DND-41 (cell line): ENCODE results near the gene MR1.
A peak's percentile ranks its signal among the peaks of the same experiment; 100 is the strongest.

Source experiments
- ATAC-seq: fragments of 200-7000 bp; cut with Tn5 transposase; 3 replicates; pipeline ENCODE4 v1.9.1; 2021; ENCODE audit warnings: low read depth; ENCODE audit not compliant: insufficient read depth
- DNase-seq: peaks from one replicate; pipeline ENCODE4 v3.0.0-alpha.2; 2020
- H2AFZ ChIP-seq: 2 replicates; pipeline ENCODE4 v1.6.0; 2012; ENCODE audit warnings: low read depth, low read length
- H3K27ac ChIP-seq: 2 replicates; pipeline ENCODE4 v1.5.1; 2012; ENCODE audit warnings: low read length, inconsistent platforms
- H3K27me3 ChIP-seq: fragments of 200-600 bp; sonication (generic); 2 replicates; pipeline ENCODE4 v1.6.0; 2012; ENCODE audit warnings: low read length, mild to moderate bottlenecking, inconsistent platforms; ENCODE audit not compliant: insufficient read depth, poor library complexity
- H3K36me3 ChIP-seq: 2 replicates; pipeline ENCODE4 v1.5.1; 2012; ENCODE audit warnings: low read length, inconsistent platforms; ENCODE audit not compliant: insufficient read depth
- H3K4me1 ChIP-seq: 2 replicates; pipeline ENCODE4 v1.5.1; 2012; ENCODE audit warnings: mild to moderate bottlenecking, low read length; ENCODE audit not compliant: insufficient read depth
- H3K4me2 ChIP-seq: 2 replicates; pipeline ENCODE4 v1.6.0; 2012; ENCODE audit warnings: mild to moderate bottlenecking, moderate library complexity, low read length, inconsistent platforms; ENCODE audit not compliant: insufficient read depth
- H3K4me3 ChIP-seq, 2 experiments: fragments of 200-600 bp in 1 of 2; shearing (Covaris generic) in 1 of 2; 2 replicates each; pipeline ENCODE4 v1.5.1; 2012 to 2016; ENCODE audit warnings: inconsistent platforms in 2 of 2, low read length in 2 of 2, mild to moderate bottlenecking in 2 of 2, low read depth in 1 of 2, moderate library complexity in 1 of 2
- H3K79me2 ChIP-seq: 2 replicates; pipeline ENCODE4 v1.6.0; 2012; ENCODE audit warnings: low read length, inconsistent platforms; ENCODE audit not compliant: insufficient read depth
- H3K9ac ChIP-seq: 2 replicates; pipeline ENCODE4 v1.6.0; 2012; ENCODE audit warnings: low read depth, mild to moderate bottlenecking, inconsistent platforms, low read length, moderate library complexity
- H3K9me3 ChIP-seq: 2 replicates; pipeline ENCODE4 v1.5.1; 2012; ENCODE audit warnings: low read length, moderate library complexity, mild to moderate bottlenecking, inconsistent platforms; ENCODE audit not compliant: insufficient read depth, severe bottlenecking
- H4K20me1 ChIP-seq: 2 replicates; pipeline ENCODE4 v1.6.0; 2012; ENCODE audit warnings: low read length; ENCODE audit not compliant: insufficient read depth
- CTCF ChIP-seq: IDR thresholded peaks from 2 replicates; pipeline ENCODE4 v1.5.1; 2012; ENCODE audit warnings: borderline replicate concordance, low read length, moderate library complexity, mild to moderate bottlenecking; ENCODE audit not compliant: poor library complexity, severe bottlenecking; ENCODE audit errors: extremely low read depth
- EZH2 ChIP-seq: IDR thresholded peaks from 3 replicates; pipeline ENCODE4 v1.6.1; 2012; ENCODE audit warnings: borderline replicate concordance, low read depth, mild to moderate bottlenecking, moderate library complexity, low read length, inconsistent platforms; ENCODE audit not compliant: severe bottlenecking

The MR1 gene

GRCh38 chr1:181023265-181024057 is 10.3 kb upstream of the MR1 start:
- Histone ChIP-seq H3K36me3 (peaks cover 17% of the 10 kb centered on the region), H4K20me1 (peaks cover 21% of the 10 kb centered on the region; the same call in 1 of the 2 replicates), H3K27me3 (no peaks in the 10 kb centered on the region), H3K9me3 (no peaks in the 10 kb centered on the region), H3K4me3 (peak overlapping the region; percentile 16 to 51; a peak in 3 of 4 replicates), H3K27ac (peak overlapping the region; percentile 63), H2AFZ (peak overlapping the region; percentile 68), H3K79me2 (peaks cover 43% of the 10 kb centered on the region), H3K9ac (peak overlapping the region; percentile 40), H3K4me2 (peak overlapping the region; percentile 77), H3K4me1 (peaks cover 42% of the 10 kb centered on the region)
- ATAC-seq (peak; percentile 1; the same call in 1 of the 3 replicates), DNase-seq (no peak)
- no peak for TF ChIP-seq CTCF
- no peak for TF ChIP-seq EZH2

GRCh38 chr1:181028196-181028595 is 5.6 kb upstream of the MR1 start:
- H3K27me3 ChIP-seq, result no peaks in the 10 kb centered on the region
- H3K4me1 ChIP-seq, result peaks cover 17% of the 10 kb centered on the region
- no peaks in the 10 kb centered on the region for H3K36me3 ChIP-seq
- H3K79me2 ChIP-seq, result no peaks in the 10 kb centered on the region
- no peaks in the 10 kb centered on the region for H3K9me3 ChIP-seq
- no peak for ATAC-seq
- H4K20me1 ChIP-seq, result no peaks in the 10 kb centered on the region
- H3K4me2 ChIP-seq, result no peak overlapping the region
- no peak overlapping the region for H3K4me3 ChIP-seq
- H2AFZ ChIP-seq, result no peak overlapping the region
- H3K9ac ChIP-seq, result no peak overlapping the region
- TF ChIP-seq EZH2, result no peak
- TF ChIP-seq CTCF, result no peak
- H3K27ac ChIP-seq, result no peak overlapping the region
- DNase-seq, result no peak

- no peaks in the 10 kb centered on the region for H3K36me3 ChIP-seq
- no peak overlapping the region for H3K27ac ChIP-seq
- no peak for ATAC-seq
- H3K79me2 ChIP-seq, result no peaks in the 10 kb centered on the region
- H4K20me1 ChIP-seq, result no peaks in the 10 kb centered on the region
- H3K4me2 ChIP-seq, result no peak overlapping the region
- no peak overlapping the region for H2AFZ ChIP-seq
- no peaks in the 10 kb centered on the region for H3K27me3 ChIP-seq
- no peak overlapping the region for H3K4me3 ChIP-seq
- TF ChIP-seq EZH2 (no peak), CTCF (no peak)
- H3K9me3 ChIP-seq, result no peaks in the 10 kb centered on the region
- DNase-seq, result no peak
- no peak overlapping the region for H3K9ac ChIP-seq
- peaks cover 17% of the 10 kb centered on the region for H3K4me1 ChIP-seq
These were observed 5.2 kb upstream of the MR1 start for GRCh38 chr1:181028615-181029014.
